HG03103 (cell line): Measurements from ENCODE around the gene VPS51.

Source experiments
- ATAC-seq: cut with Tn5 transposase; IDR thresholded peaks from one replicate; pipeline ENCODE4 v1.9.1; 2021; ENCODE audit warnings: low read depth; ENCODE audit not compliant: unreplicated experiment

Gene VPS51

DNA sequence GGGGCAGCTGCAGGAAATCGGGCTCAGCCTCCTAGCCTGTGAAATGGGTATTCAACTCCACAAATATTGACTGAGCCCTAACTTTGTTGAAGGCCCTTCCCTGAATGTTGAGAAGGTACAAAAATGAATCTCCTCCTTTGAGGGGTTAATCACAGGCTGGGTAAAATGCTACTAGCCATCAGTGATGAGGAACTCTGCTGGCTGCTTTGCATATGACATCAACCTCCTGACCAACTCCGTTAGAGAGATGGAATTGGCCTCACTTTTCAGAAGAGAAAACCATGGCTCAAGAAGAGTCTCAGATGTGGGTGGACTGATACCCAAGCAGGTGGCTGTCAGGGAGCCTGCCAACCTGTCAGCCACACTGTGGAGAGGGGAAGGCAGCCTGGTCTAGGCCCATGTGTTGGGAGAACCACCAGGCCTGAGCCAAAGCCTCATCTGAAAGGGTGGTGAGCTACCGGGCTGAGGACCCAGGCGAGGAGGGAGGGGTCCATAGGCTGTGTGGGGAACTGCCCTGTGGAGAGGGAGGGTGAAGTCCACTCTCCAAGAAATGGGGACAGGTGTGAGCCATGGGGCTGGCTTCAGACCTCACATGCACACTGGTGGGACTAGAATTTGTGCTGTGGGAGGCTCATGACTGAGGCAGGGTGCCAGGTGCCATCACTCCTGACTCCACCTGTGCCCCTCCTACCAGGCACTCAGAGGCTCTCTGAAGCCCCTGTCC, 23.9 kb upstream of the VPS51 start:
- ATAC-seq, result no peak

DNA sequence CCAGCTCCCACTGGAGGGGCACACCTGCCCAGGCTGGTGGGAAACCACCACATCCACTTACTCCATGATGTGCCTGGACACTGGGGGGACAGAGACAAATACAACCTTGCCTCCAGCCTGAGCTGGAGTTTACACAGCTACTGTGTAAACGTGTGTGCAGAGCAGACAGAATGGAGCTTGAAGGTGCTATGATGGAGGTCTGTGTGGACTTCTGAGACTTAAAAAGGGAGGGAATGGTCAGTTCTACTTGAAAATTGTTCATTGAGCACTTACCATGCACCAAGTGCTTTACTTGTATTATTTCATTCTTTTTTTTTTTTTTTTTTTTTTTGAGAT, 23.4 kb upstream of the VPS51 start:
- no peak for ATAC-seq

DNA sequence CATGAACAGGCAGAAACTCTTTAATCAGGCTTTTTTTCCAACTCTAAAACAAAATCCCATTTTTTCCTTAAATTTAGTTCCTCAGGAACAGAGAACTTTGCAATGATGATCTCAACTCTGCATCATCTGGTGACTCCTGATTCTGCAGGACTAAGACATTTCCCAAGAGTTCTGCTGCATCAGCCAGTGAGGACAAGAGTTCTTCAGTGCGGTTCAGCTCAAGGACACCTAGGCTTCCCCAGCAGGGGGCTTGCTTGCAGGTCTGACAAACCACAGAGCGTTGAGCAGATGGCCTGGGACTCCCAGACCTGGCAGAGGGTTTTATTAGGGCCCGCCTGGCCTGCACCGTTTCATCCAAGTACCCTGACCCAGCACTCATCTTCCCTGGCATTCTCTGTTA, 18.6 kb upstream of the VPS51 start:
- no peak for ATAC-seq

DNA sequence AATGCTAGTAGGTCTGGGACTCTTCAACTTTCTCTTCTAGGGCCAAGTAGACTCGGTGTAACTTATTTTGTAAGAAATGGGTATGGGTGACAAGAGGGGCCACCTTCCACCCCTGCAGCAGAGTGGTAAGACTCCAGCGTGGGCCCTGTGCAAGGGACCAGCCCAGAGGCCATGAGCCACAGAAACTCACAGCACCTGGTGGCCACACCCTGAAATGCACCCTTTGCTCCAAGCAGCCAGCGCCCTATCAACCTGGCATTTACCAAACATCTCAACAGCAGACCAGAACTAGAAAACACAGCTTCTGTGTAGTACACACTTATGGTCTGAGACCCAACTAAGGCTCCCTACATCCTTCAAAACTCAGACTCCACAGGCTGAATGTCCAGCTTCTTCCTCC, 17.9 kb upstream of the VPS51 start:
- ATAC-seq, result no peak

DNA sequence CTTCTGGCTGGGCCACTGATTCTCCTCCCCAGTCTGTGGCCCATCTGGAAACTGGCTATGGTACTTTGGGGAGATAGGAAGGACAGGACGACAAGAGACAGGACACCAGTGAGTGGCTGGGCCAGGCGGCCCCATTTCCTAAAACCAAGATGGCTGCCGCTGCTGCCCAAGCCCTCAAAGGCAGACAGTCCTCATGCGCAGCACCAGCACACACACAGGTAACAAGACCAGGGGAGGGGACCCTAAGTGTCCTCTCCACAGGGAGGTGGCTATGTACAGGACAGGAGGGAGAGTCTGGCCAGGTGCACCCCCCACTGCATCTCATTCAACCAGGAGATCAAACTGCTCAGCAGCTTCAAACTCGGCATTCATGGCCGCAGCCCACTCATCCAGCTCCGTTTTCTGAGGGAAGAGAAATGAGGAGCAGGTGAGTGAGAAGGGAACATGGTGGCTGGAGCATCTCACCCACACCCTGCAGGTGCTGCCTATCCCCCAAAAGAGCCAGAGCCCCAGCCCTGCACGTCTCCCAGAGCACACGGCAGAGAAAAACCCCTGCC, 17.1 kb upstream of the VPS51 start:
- no peak for ATAC-seq

DNA sequence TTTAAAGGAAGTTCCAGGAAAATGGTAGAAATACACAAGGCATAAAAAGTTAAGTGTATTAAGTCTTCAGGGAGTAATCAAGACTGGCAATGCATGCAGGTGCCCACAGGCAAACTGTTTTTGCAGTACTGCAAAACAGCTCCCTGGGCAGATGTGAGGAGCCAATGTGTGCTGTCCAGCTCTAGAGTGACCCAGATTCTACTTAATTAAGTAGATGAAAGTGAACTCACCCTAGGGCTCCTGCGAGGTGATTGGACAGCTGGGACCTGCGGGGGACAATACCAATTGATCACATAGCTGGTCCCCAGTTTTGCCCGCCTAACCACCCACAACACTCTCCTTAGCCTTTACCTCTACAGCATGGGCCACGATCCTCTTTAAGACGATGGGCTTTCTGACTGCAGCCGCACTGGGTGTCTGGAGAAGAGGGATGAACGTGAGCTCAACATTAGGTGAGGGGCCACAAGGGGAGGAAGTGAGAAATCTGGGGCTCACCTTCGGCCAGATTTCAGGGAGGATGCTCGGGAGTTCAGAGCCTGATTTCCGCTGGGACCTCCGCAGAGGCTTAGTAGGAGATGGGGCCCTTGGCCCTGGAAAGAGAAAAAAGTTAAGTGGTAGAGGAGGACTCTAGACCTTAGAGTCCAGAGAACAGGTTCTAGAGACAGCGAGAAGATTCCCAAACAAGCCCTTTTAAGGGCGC, 12.7 kb upstream of the VPS51 start:
- ATAC-seq, result no peak

DNA sequence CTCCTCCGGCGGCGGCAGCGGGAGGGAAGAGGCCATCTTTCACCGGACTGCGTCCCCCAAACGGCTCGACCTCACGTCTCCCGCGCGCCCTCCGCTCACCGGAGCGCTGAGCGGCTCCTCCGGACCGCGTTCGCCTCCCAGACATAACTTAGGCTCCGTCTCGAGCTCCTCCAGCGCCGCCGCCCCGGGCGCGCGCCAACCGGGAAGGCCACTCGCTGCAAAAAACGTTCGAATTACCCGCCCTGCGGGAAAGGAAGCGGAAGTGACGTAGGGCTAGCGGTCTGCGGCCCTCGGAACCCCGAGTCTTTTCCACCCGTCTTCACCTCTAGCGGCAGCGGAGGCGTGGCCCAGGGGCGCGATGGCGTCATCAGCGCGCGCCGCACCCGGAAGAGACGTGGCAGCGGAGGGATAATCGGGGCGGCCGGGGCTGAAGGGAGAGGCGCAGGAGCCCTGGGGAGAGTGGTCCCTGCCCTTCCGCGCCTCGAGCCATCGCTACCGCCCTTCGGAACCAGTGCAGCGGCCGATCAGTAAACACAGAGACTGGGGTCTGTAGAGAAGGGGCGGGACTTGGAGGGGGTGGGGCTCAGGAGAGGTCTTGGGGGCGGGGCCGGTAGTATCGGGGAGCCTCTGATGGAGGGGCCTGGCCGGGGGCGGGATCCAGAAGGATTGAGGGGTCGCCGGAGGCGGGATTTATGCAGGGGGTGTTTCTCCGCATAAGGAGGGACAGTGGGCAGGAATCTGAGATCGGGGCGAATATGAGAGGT, 12.0 kb upstream of the VPS51 start, which contains the start of the genes CDCA5 and ZFPL1:
TSS of gene CDCA5 (minus strand) at position 207 of the 764 bp plus-strand sequence. CDS start at position 145, 62 bp downstream.
TSS of gene ZFPL1 (plus strand) at position 389 of the 764 bp plus-strand sequence. CDS start 477 bp downstream, outside the sequence.
- ATAC-seq, result peak; percentile 80

DNA sequence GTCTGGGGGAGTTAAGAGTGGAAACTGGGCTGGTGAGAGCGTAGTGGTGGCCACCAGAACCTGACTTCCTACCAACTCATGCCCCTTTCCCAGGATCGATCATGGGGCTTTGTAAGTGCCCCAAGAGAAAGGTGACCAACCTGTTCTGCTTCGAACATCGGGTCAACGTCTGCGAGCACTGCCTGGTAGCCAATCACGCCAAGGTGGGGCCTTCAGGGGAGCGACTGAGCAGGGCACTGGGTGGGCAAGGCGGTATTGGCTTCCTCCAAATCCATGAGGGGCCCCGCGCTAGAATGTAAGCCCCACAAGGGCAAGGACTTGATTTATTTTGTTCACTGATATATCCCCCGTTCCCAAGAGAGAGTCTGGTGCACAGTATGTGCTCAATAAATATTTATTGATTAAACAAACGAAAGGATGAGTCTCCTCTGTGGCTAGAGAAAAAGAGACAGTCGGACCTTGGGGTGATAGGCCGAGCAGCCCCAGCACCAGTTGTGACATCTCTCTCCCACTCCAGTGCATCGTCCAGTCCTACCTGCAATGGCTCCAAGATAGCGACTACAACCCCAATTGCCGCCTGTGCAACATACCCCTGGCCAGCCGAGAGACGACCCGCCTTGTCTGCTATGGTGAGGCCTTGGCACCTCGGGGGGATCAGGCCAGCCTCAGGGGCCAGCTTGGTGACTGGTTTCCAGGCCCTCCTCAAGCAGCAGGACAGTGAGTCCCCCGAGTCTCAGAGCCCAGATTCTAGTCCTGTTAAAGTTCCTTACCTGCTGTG, 11.2 kb upstream of the VPS51 start:
- no peak for ATAC-seq

DNA sequence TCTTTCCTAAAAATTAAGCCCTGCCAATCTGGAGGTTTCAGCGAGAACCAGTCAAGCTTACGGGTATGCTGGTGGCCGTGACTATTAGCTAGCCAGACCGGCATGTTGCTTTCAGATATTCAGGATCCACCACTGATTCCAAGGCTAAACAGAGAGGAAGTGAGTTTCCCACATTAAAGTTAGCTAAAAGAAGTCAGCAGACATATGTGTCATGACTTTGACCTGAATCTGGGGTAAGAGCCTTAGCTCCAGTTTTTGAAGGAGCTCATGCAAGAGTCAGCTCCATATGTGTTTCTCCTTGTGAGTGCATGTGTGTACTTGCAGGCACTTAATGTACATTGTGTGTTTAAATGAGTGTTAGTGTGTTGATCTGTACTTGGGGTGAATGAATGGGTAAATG, 10.6 kb upstream of the VPS51 start:
- no peak for ATAC-seq

DNA sequence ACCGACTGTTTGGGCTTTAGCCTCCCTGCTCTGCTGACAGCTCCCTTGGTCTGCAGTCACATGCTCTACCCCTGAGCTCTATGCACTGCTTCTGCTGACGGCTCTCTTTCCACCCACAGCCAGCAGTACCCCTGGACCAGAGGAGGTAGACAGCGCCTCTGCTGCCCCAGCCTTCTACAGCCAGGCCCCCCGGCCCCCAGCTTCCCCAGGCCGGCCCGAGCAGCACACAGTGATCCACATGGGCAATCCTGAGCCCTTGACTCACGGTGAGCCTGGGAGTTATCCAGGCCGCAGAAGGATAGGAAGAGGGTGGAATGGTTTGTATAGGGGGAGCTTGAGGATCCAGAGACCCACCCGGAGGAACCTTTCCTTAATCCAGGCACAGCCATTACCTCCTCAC, 9.2 kb upstream of the VPS51 start:
- ATAC-seq, result no peak

DNA sequence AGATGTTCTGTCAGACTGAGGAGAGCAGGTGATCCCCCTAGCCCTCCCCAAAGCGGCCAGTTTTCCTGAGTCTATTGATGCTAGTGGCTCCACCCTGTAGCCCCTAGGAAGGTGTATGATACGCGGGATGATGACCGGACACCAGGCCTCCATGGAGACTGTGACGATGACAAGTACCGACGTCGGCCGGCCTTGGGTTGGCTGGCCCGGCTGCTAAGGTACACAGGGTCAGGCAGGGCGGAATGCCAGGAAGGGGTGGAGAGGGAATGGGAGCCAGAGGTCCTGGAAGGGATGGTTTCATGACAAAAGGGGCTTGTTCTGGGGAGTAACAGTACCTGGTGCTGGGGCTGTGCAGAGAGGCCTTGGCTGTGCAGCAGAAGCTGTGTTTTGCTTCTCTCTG, 8.8 kb upstream of the VPS51 start:
- ATAC-seq, result no peak

DNA sequence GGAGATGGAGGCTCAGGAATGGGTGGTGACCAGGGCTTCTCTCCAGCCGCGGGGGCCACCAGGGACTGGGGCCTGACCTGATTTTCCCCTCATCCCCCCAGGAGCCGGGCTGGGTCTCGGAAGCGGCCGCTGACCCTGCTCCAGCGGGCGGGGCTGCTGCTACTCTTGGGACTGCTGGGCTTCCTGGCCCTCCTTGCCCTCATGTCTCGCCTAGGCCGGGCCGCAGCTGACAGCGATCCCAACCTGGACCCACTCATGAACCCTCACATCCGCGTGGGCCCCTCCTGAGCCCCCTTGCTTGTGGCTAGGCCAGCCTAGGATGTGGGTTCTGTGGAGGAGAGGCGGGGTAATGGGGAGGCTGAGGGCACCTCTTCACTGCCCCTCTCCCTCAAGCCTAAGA, 8.2 kb upstream of the VPS51 start:
- ATAC-seq, result no peak

DNA sequence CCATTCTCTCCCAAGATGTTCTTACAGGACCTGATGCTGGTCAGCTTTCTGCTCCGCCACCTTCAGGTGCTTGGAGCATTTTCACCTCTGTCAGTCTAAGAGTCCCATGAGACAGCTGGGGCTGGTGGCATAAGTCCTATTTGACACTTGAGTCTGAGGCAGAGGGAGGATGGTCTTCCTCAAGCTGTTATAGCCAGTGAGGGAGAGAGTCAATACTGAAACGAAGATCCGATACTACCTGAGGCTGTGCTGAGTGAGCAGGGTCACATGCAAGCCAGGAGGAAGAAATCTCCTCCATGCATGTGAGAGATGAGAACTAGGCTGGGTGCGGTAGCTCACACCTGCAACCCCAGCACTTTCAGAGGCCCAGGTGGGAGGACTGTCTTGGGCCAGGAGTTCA, 6.4 kb upstream of the VPS51 start:
- no peak for ATAC-seq

DNA sequence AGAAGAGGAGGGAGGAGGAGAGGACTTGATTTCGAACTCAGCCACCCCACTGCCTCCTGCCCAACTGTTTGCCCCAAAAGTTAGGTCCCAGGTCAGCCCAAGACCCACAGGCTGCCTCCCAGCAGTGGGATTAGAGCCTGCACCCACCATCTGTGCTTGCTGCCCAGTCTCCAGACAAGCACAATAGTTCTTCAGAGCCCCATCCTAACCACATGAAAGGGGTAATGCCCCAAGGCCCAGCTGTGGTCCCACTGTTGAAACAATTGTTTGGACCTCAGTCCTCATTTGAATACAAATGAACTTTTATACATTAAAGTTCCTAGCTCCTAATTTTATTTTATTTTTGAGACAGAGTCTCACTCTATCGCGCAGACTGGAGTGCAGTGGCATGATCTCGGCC, 5.4 kb upstream of the VPS51 start:
- ATAC-seq, result no peak

DNA sequence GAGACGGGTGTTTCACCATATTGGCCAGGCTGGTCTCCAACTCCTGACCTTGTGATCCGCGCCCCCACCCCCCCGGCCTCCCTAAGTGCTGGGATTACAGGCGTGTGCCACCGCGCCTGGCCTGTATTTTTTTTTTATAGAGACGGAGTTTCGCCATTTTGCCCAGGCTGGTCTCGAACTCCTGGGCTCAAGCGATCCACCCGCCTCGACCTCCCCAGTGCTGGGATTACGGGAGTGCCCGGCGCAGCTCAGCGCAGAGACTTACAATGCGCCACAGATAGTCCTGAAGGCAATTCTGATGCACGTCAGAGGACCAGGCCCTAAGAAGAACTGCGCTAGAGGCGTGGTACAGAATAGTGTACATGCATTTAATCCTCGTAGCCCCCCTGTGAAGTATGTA, 587 bp upstream of the VPS51 start:
- no peak for ATAC-seq

DNA sequence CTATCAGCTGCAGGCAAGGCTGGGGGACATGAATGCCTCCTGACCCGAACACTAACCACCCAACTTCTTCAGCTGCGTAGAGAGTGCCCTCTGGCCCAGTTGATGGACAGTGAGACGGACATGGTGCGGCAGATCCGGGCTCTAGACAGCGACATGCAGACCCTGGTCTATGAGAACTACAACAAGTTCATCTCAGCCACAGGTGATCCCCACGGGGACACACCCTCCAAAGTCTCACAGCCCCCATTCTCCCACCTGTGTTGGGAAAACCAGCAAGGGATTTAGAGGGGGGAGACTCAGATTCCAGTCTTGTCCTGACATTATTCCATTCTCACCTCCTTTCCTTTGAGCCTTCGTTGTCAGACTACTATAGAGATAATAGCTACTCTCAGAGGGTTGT, 912 bp downstream of the VPS51 start:
- no peak for ATAC-seq

DNA sequence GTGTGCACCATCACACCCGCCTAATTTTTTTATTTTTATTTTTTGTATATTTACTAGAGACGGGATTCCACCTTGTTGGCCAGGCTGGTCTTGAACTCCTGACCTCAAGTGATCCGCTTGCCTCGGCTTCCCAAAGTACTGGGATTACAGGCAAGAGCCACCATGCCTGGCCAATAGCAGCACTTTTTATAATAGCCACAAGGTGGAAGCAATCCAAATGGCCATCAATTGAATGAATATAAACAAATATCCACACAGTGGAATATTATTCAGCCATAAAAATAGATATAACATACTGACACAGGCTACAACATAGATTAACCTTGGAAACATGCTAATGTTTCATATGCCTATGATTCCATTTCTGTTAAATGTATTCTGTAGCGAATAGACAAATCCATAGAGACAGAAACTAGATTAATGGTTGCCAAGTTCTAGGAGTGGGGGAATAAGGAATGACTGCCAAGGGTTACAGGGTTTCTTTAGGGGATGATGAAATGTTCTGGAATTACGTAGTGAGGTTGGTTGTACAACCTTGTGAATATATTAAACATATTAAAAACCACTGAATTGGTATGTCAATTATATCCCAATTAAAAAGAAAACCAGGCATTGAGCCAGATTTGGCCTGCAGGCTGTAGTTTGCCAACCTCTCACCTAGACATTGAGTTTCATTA, 4.8 kb downstream of the VPS51 start:
- ATAC-seq, result no peak

DNA sequence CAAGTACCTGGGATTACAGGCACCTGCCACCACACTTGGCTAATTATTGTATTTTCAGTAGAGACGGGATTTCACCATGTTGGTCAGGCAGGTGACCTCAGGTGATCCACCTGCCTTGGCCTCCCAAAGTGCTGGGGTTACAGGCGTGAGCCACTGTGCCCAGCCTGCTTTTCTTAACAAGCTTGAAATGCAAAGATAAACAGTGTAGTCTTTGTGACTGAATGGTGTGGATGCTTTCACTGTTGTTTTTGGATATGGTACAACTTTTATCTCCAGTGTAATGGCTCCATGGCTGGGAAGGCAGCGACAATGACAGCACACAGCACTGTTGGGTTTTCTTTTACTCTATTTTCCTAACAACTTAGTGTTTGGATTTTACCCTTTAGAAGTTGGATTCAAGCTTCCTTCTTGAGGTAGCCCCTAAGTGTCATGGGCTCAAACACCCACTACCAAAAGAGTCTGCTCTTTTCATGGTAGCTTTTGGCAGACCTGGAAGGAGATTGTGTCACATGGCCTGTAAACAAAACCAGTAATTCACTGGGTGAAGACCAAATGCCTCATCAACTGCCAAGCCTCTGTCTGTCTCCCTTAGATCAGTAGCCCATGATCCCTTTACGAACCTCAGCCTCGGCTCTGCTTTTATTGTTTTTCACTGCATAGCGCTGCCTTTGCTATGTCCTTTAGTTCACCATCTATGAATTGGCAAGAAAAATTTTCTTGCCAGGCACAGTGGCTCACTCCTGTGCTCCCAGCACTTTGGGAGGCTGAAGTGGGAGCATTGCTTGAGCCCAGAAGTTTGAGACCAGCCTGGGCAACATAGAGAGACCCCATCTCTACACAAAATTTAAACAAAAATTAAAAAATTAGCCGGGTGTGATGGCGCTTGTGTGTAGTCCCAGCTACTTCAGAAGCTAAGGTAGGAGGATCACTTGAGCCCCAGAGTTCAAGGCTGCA, 6.4 kb downstream of the VPS51 start:
- no peak for ATAC-seq

DNA sequence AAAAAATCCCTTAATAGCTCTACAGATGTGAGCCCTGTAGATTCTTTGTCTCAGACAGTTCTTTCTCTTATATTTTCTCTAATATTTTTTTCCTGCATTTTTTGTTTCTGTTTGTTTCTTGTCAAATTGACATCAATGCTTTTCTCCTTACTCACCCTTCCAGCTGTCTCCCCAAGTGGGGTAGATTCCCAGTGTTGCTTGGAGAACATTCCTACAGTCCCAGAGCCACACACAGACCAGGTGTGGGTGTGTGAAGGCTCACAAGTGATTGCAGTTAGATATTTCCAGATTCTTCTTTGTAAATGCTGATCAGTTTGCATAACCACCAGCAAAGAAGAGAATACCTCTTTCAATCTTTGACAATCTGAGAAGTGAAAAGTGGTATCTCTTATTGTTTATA, 7.5 kb downstream of the VPS51 start:
- no peak for ATAC-seq
